B cell (primary cell): ENCODE measurements around the gene CRMP1. TPM values are rescaled to one million over a fixed set of nuclear protein-coding genes. Genes with fewer than 3 reads are reported as not detected.

Source experiments
- ATAC-seq: fragments of 200-7000 bp; cut with Tn5 transposase; one replicate; pipeline ENCODE4 v1.10.0; 2021; ENCODE audit warnings: low read depth, mild to moderate bottlenecking, moderate number of reproducible peaks, moderate library complexity
- CTCF ChIA-PET: fragments of 350-600 bp; sonication (Branson Sonifier 250); formaldehyde crosslinking; loops from one replicate; lab custom pipeline; 2021; ENCODE audit warnings: antibody characterized with exemption, inconsistent platforms; lab: Charles Lee
- POLR2A ChIA-PET: fragments of 350-600 bp; sonication (Branson Sonifier 250); formaldehyde crosslinking; loops from one replicate; lab custom pipeline; 2021; ENCODE audit warnings: antibody characterized with exemption; lab: Charles Lee
- DNase-seq: peaks from one replicate; pipeline ENCODE4 v3.0.0; 2013
- H2AFZ ChIP-seq: 2 replicates; pipeline ENCODE4 v1.6.1; 2012; ENCODE audit warnings: mild to moderate bottlenecking, low read depth, low read length; ENCODE audit not compliant: insufficient read depth, poor library complexity, severe bottlenecking
- H3K27ac ChIP-seq, 2 donors: 1 replicate in 1 of 2; 2 replicates in 1 of 2; pipeline ENCODE4 v1.5.1; 2012 to 2013; ENCODE audit warnings: low read length in 2 of 2, mild to moderate bottlenecking in 2 of 2, moderate library complexity in 1 of 2
- H3K27me3 ChIP-seq, 4 experiments: fragments of 200-600 bp in 1 of 4; sonication (generic) in 1 of 4; replicated peaks in 1 of 4; 1 replicate in 2 of 4; 2 replicates in 2 of 4; pipeline versions ENCODE4 v1.6.1 to v1.7.0; 2013 to 2016; ENCODE audit warnings: low read length in 3 of 4, mild to moderate bottlenecking in 2 of 4, mixed read lengths in 1 of 4, moderate library complexity in 1 of 4; ENCODE audit not compliant: insufficient read depth in 4 of 4, control insufficient read depth in 3 of 4; ENCODE audit errors: control extremely low read depth in 1 of 4
- H3K36me3 ChIP-seq, 2 experiments: replicated peaks in 1 of 2; 1 replicate in 1 of 2; 2 replicates in 1 of 2; pipeline versions ENCODE4 v1.6.1 to v1.7.1; 2013; ENCODE audit warnings: low read length in 1 of 2; ENCODE audit not compliant: insufficient read depth in 2 of 2, control insufficient read depth in 1 of 2; ENCODE audit errors: control extremely low read depth in 1 of 2, extremely low read depth in 1 of 2
- H3K4me1 ChIP-seq, 2 donors: fragments of 200-600 bp in 1 of 2; sonication (generic) in 1 of 2; 1 replicate in 1 of 2; 2 replicates in 1 of 2; pipeline versions ENCODE4 v1.5.1 to v1.6.1; 2013 to 2017; ENCODE audit warnings: low read length in 2 of 2; ENCODE audit not compliant: control insufficient read depth in 2 of 2, insufficient read depth in 2 of 2
- H3K4me2 ChIP-seq: replicated peaks from 2 replicates; pipeline ENCODE3; 2012; ENCODE audit warnings: mild to moderate bottlenecking, low read depth, low read length; ENCODE audit not compliant: poor library complexity, severe bottlenecking
- H3K4me3 ChIP-seq, 5 experiments: fragments of 200-600 bp in 1 of 5; sonication (generic) in 1 of 5; 1 replicate in 3 of 5; 2 replicates in 2 of 5; pipeline versions ENCODE4 v1.5.1 to v1.7.0; 2011 to 2016; ENCODE audit warnings: low read length in 4 of 5, mild to moderate bottlenecking in 4 of 5, low read depth in 2 of 5, control low read depth in 1 of 5, moderate library complexity in 1 of 5; ENCODE audit not compliant: insufficient read depth in 1 of 5; ENCODE audit errors: control extremely low read depth in 1 of 5, extremely low read depth in 1 of 5
- H3K79me2 ChIP-seq: fragments of 200-600 bp; sonication (generic); one replicate; pipeline ENCODE4 v1.6.0; 2016; ENCODE audit warnings: low read length; ENCODE audit not compliant: control insufficient read depth, insufficient read depth
- H3K9ac ChIP-seq: fragments of 200-600 bp; sonication (generic); 2 replicates; pipeline ENCODE4 v1.6.1; 2017; ENCODE audit warnings: mild to moderate bottlenecking, low read length, moderate library complexity
- H3K9me3 ChIP-seq, 3 donors: one replicate each; pipeline versions ENCODE4 v1.6.1 to v1.7.1; 2013; ENCODE audit warnings: low read length in 2 of 3; ENCODE audit not compliant: control insufficient read depth in 2 of 3, insufficient read depth in 1 of 3; ENCODE audit errors: control extremely low read depth in 1 of 3
- H4K20me1 ChIP-seq: 2 replicates; pipeline ENCODE4 v1.6.0; 2012; ENCODE audit warnings: mild to moderate bottlenecking, low read length; ENCODE audit not compliant: insufficient read depth, control insufficient read depth, poor library complexity, severe bottlenecking
- H3K27ac Mint-ChIP-seq: one replicate; pipeline ENCODE4 v1.8.0; 2021; ENCODE audit warnings: mixed read lengths
- H3K27me3 Mint-ChIP-seq: one replicate; pipeline ENCODE4 v1.8.0; 2021; ENCODE audit warnings: mixed read lengths
- H3K4me1 Mint-ChIP-seq: one replicate; pipeline ENCODE4 v1.8.0; 2021; ENCODE audit warnings: mixed read lengths
- H3K4me3 Mint-ChIP-seq: one replicate; pipeline ENCODE4 v1.8.0; 2021; ENCODE audit warnings: mixed read lengths
- H3K9me3 Mint-ChIP-seq: one replicate; pipeline ENCODE4 v1.8.0; 2022; ENCODE audit warnings: mixed read lengths; ENCODE audit not compliant: insufficient read depth
- EZH2 ChIP-seq: IDR thresholded peaks from 2 replicates; pipeline ENCODE4 v1.6.1; 2012; ENCODE audit warnings: borderline replicate concordance, low read depth, mild to moderate bottlenecking, moderate library complexity, low read length; ENCODE audit not compliant: insufficient read depth, poor library complexity, severe bottlenecking
- WGBS: methylation state at CpG from one replicate; pipeline ENCODE4 v1.1.5; 2013; ENCODE audit warnings: missing lambda C conversion rate; ENCODE audit not compliant: insufficient coverage; 5-methylcytosine and 5-hydroxymethylcytosine counted together
- intact Hi-C: fragments of 100-400 bp; cut with micrococcal nuclease; formaldehyde crosslinking; loops from one replicate; pipeline ENCODE4 v1.10.0; 2022
- polyA plus RNA-seq: library from polyadenylated mRNA; depleted of rRNA; stranded (reverse); fragments of >200 nt; gene quantifications from 2 replicates; pipeline ENCODE4 v1.2.3, GENCODE V29; 2012
- total RNA-seq, 2 donors: library from RNA; stranded (reverse); fragments of 120-200 nt in 1 of 2; gene quantifications; 1 replicate in 1 of 2; 2 replicates in 1 of 2; pipeline versions ENCODE4 v1.2.3 to v1.2.4, GENCODE V29; 2013 to 2022
- TF ChIP-seq, protein P1 (sequence below): fragments of 200-600 bp; IDR thresholded peaks from one replicate; pipeline ENCODE4 v1.8.0; 2022; ENCODE audit warnings: antibody characterized with exemption, mild to moderate bottlenecking

The CRMP1 gene
- total and polyA plus RNA-seq, 2 donors (not counting 1 experiment from before 2014, with no cell fraction given): 0.13 TPM; not detected in 1

DNA sequence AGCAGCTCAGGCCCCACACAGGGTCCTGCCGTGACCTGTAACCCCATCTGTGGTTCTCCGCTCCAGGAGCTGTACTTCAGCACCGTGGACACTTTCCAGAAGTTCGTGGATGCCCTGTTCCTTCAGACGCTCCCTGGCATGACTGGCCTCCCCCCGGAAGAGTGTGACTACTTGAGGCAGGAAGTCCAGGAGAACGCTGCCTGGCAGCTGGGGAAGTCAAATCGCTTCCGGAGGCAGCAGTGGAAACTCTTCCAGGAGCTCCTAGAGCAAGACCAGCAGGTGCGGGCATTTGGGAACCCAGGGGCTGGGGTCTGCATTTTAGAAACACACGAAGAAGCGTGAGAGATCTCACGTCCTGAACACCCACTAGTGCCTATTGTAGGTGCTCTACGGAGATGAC is 109.4 kb downstream of the CRMP1 start:
- H3K4me3 ChIP-seq: no peak overlapping the region
- no peaks in the 10 kb centered on the region for H3K79me2 ChIP-seq
- peaks cover under 1% of the 10 kb centered on the region for H3K9me3 Mint-ChIP-seq
- ATAC-seq: no peak
- intact Hi-C loops: no loop called here
- H3K9ac ChIP-seq: no peak overlapping the region
- no peaks in the 10 kb centered on the region for H4K20me1 ChIP-seq
- 85% methylated on average over 14 of the region's 14 CpGs for WGBS
- H2AFZ ChIP-seq: no peak overlapping the region
- no peak overlapping the region for H3K27ac ChIP-seq
- H3K36me3 ChIP-seq: no peaks in the 10 kb centered on the region
- peaks cover 0 to 16% (median 5%) of the 10 kb centered on the region in 3 donors for H3K9me3 ChIP-seq
- H3K27me3 ChIP-seq: no peaks in the 10 kb centered on the region
- TF ChIP-seq, protein P1, sequence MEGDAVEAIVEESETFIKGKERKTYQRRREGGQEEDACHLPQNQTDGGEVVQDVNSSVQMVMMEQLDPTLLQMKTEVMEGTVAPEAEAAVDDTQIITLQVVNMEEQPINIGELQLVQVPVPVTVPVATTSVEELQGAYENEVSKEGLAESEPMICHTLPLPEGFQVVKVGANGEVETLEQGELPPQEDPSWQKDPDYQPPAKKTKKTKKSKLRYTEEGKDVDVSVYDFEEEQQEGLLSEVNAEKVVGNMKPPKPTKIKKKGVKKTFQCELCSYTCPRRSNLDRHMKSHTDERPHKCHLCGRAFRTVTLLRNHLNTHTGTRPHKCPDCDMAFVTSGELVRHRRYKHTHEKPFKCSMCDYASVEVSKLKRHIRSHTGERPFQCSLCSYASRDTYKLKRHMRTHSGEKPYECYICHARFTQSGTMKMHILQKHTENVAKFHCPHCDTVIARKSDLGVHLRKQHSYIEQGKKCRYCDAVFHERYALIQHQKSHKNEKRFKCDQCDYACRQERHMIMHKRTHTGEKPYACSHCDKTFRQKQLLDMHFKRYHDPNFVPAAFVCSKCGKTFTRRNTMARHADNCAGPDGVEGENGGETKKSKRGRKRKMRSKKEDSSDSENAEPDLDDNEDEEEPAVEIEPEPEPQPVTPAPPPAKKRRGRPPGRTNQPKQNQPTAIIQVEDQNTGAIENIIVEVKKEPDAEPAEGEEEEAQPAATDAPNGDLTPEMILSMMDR: no peak
- no peak for TF ChIP-seq EZH2
- no peaks in the 10 kb centered on the region for H3K27me3 Mint-ChIP-seq
- DNase-seq: no peak
- H3K4me2 ChIP-seq: no peak overlapping the region
- no peaks in the 10 kb centered on the region for H3K4me1 ChIP-seq
- no peaks in the 10 kb centered on the region for H3K4me1 Mint-ChIP-seq
- no peak overlapping the region for H3K4me3 Mint-ChIP-seq
- CTCF ChIA-PET: interaction anchor here (0.6 kb wide), 1 partner anchor 882 kb away, joined by 3 read pairs; no protein-coding TSS in a partner anchor
- POLR2A ChIA-PET: no interaction called here
- H3K27ac Mint-ChIP-seq: no peak overlapping the region

DNA sequence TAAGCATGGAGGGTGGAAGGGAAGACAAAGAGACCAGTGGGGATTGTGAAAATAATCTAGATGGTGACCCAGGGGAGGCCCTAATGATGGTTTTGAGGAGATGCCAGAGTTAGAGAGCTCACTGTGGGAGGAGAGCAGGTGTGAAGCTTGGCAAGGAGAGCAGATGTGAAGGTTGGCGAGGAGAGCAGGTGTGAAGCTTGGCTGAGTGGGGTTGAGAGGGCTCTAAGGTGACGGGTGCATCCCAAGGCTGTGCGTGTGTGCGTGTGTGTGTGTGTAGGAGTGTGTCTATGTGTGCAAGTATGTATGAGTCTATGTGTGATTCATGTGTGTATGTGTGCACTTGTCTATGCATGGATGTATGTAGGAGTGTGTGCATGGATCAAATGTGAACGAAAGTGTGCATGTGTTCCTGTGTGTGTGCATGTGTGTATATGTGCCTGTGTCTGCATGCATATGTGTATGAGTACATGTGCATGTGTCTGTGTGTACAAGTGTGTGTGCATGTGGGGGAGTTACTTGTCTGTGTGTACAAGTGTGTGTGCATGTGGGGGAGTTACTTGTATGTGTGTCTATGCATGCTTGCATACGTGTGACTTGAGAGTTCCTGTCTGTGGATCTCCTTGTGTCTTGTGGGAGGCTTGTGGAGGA is 109.9 kb downstream of the CRMP1 start:
- Histone ChIP-seq H3K27me3 (no peaks in the 10 kb centered on the region), H3K36me3 (no peaks in the 10 kb centered on the region), H3K4me2 (no peak overlapping the region), H3K4me1 (no peaks in the 10 kb centered on the region), H3K9ac (no peak overlapping the region), H4K20me1 (no peaks in the 10 kb centered on the region), H3K9me3 (peaks cover 0 to 12% (median 1%) of the 10 kb centered on the region in 3 donors), H3K79me2 (no peaks in the 10 kb centered on the region), H3K27ac (no peak overlapping the region), H3K4me3 (no peak overlapping the region), H2AFZ (no peak overlapping the region)
- CTCF ChIA-PET: interaction anchor here (0.7 kb wide), 1 partner anchor 236 kb away, joined by 3 read pairs; no protein-coding TSS in a partner anchor
- ATAC-seq: no peak
- Mint-ChIP-seq H3K9me3 (no peaks in the 10 kb centered on the region), H3K27me3 (no peaks in the 10 kb centered on the region), H3K4me1 (no peaks in the 10 kb centered on the region), H3K4me3 (no peak overlapping the region), H3K27ac (no peak overlapping the region)
- no peak for TF ChIP-seq EZH2
- TF ChIP-seq, protein P1: no peak
- POLR2A ChIA-PET: no interaction called here
- no peak for DNase-seq
- 90% methylated on average over 6 of the region's 6 CpGs for WGBS
- intact Hi-C loops: no loop called here
